Measurements from ENCODE around the gene FAM149A.

- TF ChIP-seq CTCF (conservative IDR thresholded peaks at IDR 0.05; ENCODE audit: low read length), result no peak
- no peak for TF ChIP-seq EZH2phosphoT487 (IDR thresholded peaks at IDR 0.05; ENCODE audit: borderline replicate concordance)
These were observed 47.0 kb downstream of the FAM149A start for GRCh38 chr4:186151499-186151898.

Measured in Loucy (cell line).